ENCODE data around the gene TMEM181.

TMEM181 gene

GRCh38 chr6:158591810-158592209 is 31.9 kb downstream of the TMEM181 start:
- no peak for TF ChIP-seq EZH2phosphoT487 (IDR thresholded peaks at IDR 0.05; ENCODE audit: low read depth)
- TF ChIP-seq, protein P1, sequence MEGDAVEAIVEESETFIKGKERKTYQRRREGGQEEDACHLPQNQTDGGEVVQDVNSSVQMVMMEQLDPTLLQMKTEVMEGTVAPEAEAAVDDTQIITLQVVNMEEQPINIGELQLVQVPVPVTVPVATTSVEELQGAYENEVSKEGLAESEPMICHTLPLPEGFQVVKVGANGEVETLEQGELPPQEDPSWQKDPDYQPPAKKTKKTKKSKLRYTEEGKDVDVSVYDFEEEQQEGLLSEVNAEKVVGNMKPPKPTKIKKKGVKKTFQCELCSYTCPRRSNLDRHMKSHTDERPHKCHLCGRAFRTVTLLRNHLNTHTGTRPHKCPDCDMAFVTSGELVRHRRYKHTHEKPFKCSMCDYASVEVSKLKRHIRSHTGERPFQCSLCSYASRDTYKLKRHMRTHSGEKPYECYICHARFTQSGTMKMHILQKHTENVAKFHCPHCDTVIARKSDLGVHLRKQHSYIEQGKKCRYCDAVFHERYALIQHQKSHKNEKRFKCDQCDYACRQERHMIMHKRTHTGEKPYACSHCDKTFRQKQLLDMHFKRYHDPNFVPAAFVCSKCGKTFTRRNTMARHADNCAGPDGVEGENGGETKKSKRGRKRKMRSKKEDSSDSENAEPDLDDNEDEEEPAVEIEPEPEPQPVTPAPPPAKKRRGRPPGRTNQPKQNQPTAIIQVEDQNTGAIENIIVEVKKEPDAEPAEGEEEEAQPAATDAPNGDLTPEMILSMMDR (IDR thresholded peaks at IDR 0.05; ENCODE audit: low read depth, low read length) = no peak
- Histone ChIP-seq H3K27ac (ENCODE audit: low read length) (no peak overlapping the region), H3K27me3 (ENCODE audit: low read depth, low read length) (no peaks in the 10 kb centered on the region), H3K4me3 (ENCODE audit: low read length) (no peak overlapping the region), H3K36me3 (replicated peaks; ENCODE audit: low read depth, low read length) (peaks cover 27% of the 10 kb centered on the region), H3K4me1 (ENCODE audit: low read length) (peaks cover 6% of the 10 kb centered on the region), H2AFZ (ENCODE audit: low read depth, low read length) (no peak overlapping the region), H3K4me2 (ENCODE audit: low read length) (no peak overlapping the region), H3K9me3 (ENCODE audit: insufficient read depth, low read length) (no peaks in the 10 kb centered on the region), H3K79me2 (ENCODE audit: low read length) (no peaks in the 10 kb centered on the region), H4K20me1 (ENCODE audit: insufficient read depth, low read length) (no peaks in the 10 kb centered on the region; the same call in 1 of the 2 replicates), H3K9ac (ENCODE audit: low read length) (no peak overlapping the region)

GRCh38 chr6:158593670-158594069 is 33.8 kb downstream of the TMEM181 start:
- Histone ChIP-seq H3K4me1 (ENCODE audit: low read length) (peaks cover 9% of the 10 kb centered on the region), H3K4me2 (ENCODE audit: low read length) (no peak overlapping the region), H4K20me1 (ENCODE audit: insufficient read depth, low read length) (no peaks in the 10 kb centered on the region; the same call in 1 of the 2 replicates), H3K27ac (ENCODE audit: low read length) (no peak overlapping the region), H3K9ac (ENCODE audit: low read length) (no peak overlapping the region), H3K79me2 (ENCODE audit: low read length) (no peaks in the 10 kb centered on the region), H3K27me3 (ENCODE audit: low read depth, low read length) (no peaks in the 10 kb centered on the region), H3K36me3 (replicated peaks; ENCODE audit: low read depth, low read length) (peaks cover 23% of the 10 kb centered on the region), H2AFZ (ENCODE audit: low read depth, low read length) (no peak overlapping the region), H3K9me3 (ENCODE audit: insufficient read depth, low read length) (no peaks in the 10 kb centered on the region), H3K4me3 (ENCODE audit: low read length) (no peak overlapping the region)
- TF ChIP-seq, protein P1 (IDR thresholded peaks at IDR 0.05; ENCODE audit: low read depth, low read length) = no peak
- TF ChIP-seq EZH2phosphoT487 (IDR thresholded peaks at IDR 0.05; ENCODE audit: low read depth) = no peak

DNA sequence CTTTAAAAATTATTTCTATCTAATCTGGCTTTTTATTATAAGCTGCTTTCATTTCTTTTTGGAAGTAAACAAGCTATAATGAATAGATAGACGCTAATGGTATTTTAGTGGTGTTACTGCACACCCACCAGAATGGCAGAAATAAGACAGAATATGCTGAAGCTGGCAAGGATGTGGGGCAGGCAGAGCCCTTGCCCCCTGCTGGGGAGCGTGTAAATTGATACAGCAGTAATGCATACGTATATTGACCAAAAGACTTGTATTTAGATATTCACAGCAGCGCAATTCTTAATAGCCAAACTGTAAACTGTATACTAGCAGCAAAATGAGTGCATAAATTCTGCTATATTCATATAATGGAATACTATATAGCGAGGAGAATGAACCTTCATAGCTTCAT is 35.3 kb downstream of the TMEM181 start:
- H3K36me3 ChIP-seq (replicated peaks; ENCODE audit: low read depth, low read length) = peaks cover 13% of the 10 kb centered on the region
- H3K79me2 ChIP-seq (ENCODE audit: low read length) = no peaks in the 10 kb centered on the region
- no peaks in the 10 kb centered on the region for H3K27me3 ChIP-seq (ENCODE audit: low read depth, low read length)

GRCh38 chr6:158596861-158597260 is 37.0 kb downstream of the TMEM181 start:
- Histone ChIP-seq H3K27me3 (ENCODE audit: low read depth, low read length) (no peaks in the 10 kb centered on the region), H2AFZ (ENCODE audit: low read depth, low read length) (no peak overlapping the region), H4K20me1 (ENCODE audit: insufficient read depth, low read length) (no peaks in the 10 kb centered on the region), H3K36me3 (replicated peaks; ENCODE audit: low read depth, low read length) (peaks cover 7% of the 10 kb centered on the region), H3K9ac (ENCODE audit: low read length) (no peak overlapping the region), H3K4me1 (ENCODE audit: low read length) (peaks cover 4% of the 10 kb centered on the region), H3K4me2 (ENCODE audit: low read length) (no peak overlapping the region), H3K79me2 (ENCODE audit: low read length) (no peaks in the 10 kb centered on the region), H3K9me3 (ENCODE audit: insufficient read depth, low read length) (no peaks in the 10 kb centered on the region), H3K4me3 (ENCODE audit: low read length) (no peak overlapping the region), H3K27ac (ENCODE audit: low read length) (no peak overlapping the region)
- TF ChIP-seq EZH2phosphoT487 (IDR thresholded peaks at IDR 0.05; ENCODE audit: low read depth) = no peak
- TF ChIP-seq, protein P1 (IDR thresholded peaks at IDR 0.05; ENCODE audit: low read depth, low read length) = no peak

More for the DNA sequence above, 35.3 kb downstream of the TMEM181 start:
- H4K20me1 ChIP-seq (ENCODE audit: insufficient read depth, low read length) = no peaks in the 10 kb centered on the region; the same call in 1 of the 2 replicates
- peaks cover 9% of the 10 kb centered on the region for H3K4me1 ChIP-seq (ENCODE audit: low read length)
- no peak overlapping the region for H2AFZ ChIP-seq (ENCODE audit: low read depth, low read length)
- H3K27ac ChIP-seq (ENCODE audit: low read length) = no peak overlapping the region
- H3K9ac ChIP-seq (ENCODE audit: low read length) = no peak overlapping the region
- TF ChIP-seq, protein P1 (IDR thresholded peaks at IDR 0.05; ENCODE audit: low read depth, low read length) = 0 out of 2 replicates have a peak, but pooled peaks have one; percentile 20
- TF ChIP-seq EZH2phosphoT487 (IDR thresholded peaks at IDR 0.05; ENCODE audit: low read depth) = no peak
- H3K9me3 ChIP-seq (ENCODE audit: insufficient read depth, low read length) = no peaks in the 10 kb centered on the region
- no peak overlapping the region for H3K4me3 ChIP-seq (ENCODE audit: low read length)
- H3K4me2 ChIP-seq (ENCODE audit: low read length) = no peak overlapping the region

Data from OCI-LY3 (cell line).